ENCODE measurements around the gene CDCA3. TPM values are rescaled to one million over a fixed set of nuclear protein-coding genes. Genes with fewer than 3 reads are reported as not detected.

The CDCA3 gene
- total and polyA plus RNA-seq, 7 donors, result 0.21 to 3.3 (median 0.86) TPM; not detected in 1

GRCh38 chr12:6831450-6831995 is 19.6 kb downstream of the CDCA3 start:
- Histone ChIP-seq H3K36me3 (ENCODE audit: insufficient read depth in 1 of 2, low read depth in 1 of 2) (peaks cover 0 to 2% of the 10 kb centered on the region in 2 donors), H3K4me3 (no peak overlapping the region), H3K27ac (no peak overlapping the region), H3K27me3 (ENCODE audit: insufficient read depth in 3 of 3, low read length in 2 of 3) (peaks cover 0 to 25% (median 6%) of the 10 kb centered on the region in 3 donors), H3K9me3 (no peaks in the 10 kb centered on the region), H3K4me1 (no peaks in the 10 kb centered on the region)
- TF ChIP-seq CTCF (IDR thresholded peaks at IDR 0.05), result no peak
- intact Hi-C loops (cut with DNase I), result no loop called here
- peak in 1 of 2 donors; percentile 23 for DNase-seq
- no peak for ATAC-seq
- WGBS, 3 donors, result 84 to 85% (median 84%) methylated on average over 12 of the region's 12 CpGs

- intact Hi-C loops (cut with DNase I), result no loop called here
- WGBS, 3 donors, result 84 to 94% (median 84%) methylated on average over 6 of the region's 6 CpGs
Measured at GRCh38 chr12:6830999-6831398, 20.1 kb downstream of the CDCA3 start.

GRCh38 chr12:6830286-6830890 is 20.7 kb downstream of the CDCA3 start:
- no peak overlapping the region for H3K27ac ChIP-seq
- no peak for TF ChIP-seq CTCF (IDR thresholded peaks at IDR 0.05)
- H3K4me1 ChIP-seq, result peaks cover 3% of the 10 kb centered on the region
- no peak overlapping the region for H3K4me3 ChIP-seq
- peaks cover 0 to 2% of the 10 kb centered on the region in 2 donors for H3K36me3 ChIP-seq (ENCODE audit: insufficient read depth in 1 of 2, low read depth in 1 of 2)
- intact Hi-C loops (cut with DNase I), result no loop called here
- no peaks in the 10 kb centered on the region for H3K9me3 ChIP-seq
- no peak for ATAC-seq
- peaks cover 0 to 37% (median 6%) of the 10 kb centered on the region in 3 donors for H3K27me3 ChIP-seq (ENCODE audit: insufficient read depth in 3 of 3, low read length in 2 of 3)
- DNase-seq, result no peak
- WGBS, 3 donors, result 83 to 92% (median 91%) methylated on average over 9 to 11 of the region's 11 CpGs

More at GRCh38 chr12:6830999-6831398, 20.1 kb downstream of the CDCA3 start:
- no peak for ATAC-seq
- TF ChIP-seq CTCF (IDR thresholded peaks at IDR 0.05), result no peak
- no peak overlapping the region for H3K4me3 ChIP-seq
- no peak for DNase-seq
- H3K36me3 ChIP-seq (ENCODE audit: insufficient read depth in 1 of 2, low read depth in 1 of 2), result peaks cover 0 to 2% of the 10 kb centered on the region in 2 donors
- H3K27me3 ChIP-seq (ENCODE audit: insufficient read depth in 3 of 3, low read length in 2 of 3), result peaks cover 0 to 31% (median 6%) of the 10 kb centered on the region in 3 donors
- no peak overlapping the region for H3K27ac ChIP-seq
- H3K4me1 ChIP-seq, result no peaks in the 10 kb centered on the region
- H3K9me3 ChIP-seq, result no peaks in the 10 kb centered on the region

- Histone ChIP-seq H3K27ac (no peak overlapping the region), H3K4me3 (peak overlapping the region; percentile 76), H3K27me3 (ENCODE audit: insufficient read depth in 3 of 3, low read length in 2 of 3) (peaks cover 0 to 43% (median 6%) of the 10 kb centered on the region in 3 donors), H3K36me3 (ENCODE audit: insufficient read depth in 1 of 2, low read depth in 1 of 2) (peaks cover 0 to 2% of the 10 kb centered on the region in 2 donors), H3K4me1 (peaks cover 3% of the 10 kb centered on the region), H3K9me3 (no peaks in the 10 kb centered on the region)
- WGBS, 3 donors, result 58 to 71% (median 59%) methylated on average over 19 of the region's 19 CpGs
- DNase-seq (no peak), ATAC-seq (no peak)
- intact Hi-C loops (cut with DNase I), result loop anchor here (5.0 to 10.0 kb wide), 3 partner anchors 75 to 212 kb away; partner anchors contain the start of gene MLF2 (in 2 of the 2)
- no peak for TF ChIP-seq CTCF (IDR thresholded peaks at IDR 0.05)
Measured at GRCh38 chr12:6829536-6830220, 21.4 kb downstream of the CDCA3 start.

All from psoas muscle (tissue), 8 donors.